HG02938 (cell line): ENCODE results near the gene MTHFSD.

Source experiments
- ATAC-seq: cut with Tn5 transposase; IDR thresholded peaks from one replicate; pipeline ENCODE4 v1.9.1; 2021; ENCODE audit warnings: mild to moderate bottlenecking, moderate library complexity; ENCODE audit not compliant: unreplicated experiment

Gene MTHFSD

DNA sequence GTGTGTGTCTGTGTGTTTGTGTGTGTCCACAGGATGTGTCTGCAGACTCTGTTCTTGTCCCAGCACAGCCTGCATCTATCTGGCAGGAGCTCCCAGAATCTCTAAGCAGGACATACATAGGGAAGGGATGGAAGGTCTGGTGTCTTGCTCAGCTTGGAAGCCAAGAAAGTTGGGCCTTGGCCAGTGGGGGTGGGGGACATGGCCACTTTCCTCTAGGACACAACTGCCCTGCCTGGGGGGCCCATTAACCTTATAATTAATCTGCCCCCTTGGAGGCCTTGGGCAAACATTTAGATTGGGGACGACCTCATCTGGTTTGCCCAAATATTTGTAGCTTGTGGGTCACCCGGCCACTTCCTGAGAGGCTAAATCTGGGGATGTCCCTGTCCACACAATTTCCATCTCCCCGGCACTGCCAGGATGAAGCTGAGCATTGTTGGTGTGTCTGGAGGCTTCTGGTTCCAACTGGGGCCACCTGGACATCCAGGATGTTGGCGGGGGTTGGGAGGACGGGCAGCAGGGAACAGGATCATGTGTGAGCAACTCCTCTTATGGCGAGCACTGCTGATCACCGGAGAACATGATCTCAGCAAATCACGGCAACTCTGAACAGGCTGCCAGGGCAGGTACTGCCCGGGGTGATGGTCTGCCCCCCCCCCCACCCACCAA lies 61.9 kb downstream of the MTHFSD start:
- ATAC-seq: no peak

DNA sequence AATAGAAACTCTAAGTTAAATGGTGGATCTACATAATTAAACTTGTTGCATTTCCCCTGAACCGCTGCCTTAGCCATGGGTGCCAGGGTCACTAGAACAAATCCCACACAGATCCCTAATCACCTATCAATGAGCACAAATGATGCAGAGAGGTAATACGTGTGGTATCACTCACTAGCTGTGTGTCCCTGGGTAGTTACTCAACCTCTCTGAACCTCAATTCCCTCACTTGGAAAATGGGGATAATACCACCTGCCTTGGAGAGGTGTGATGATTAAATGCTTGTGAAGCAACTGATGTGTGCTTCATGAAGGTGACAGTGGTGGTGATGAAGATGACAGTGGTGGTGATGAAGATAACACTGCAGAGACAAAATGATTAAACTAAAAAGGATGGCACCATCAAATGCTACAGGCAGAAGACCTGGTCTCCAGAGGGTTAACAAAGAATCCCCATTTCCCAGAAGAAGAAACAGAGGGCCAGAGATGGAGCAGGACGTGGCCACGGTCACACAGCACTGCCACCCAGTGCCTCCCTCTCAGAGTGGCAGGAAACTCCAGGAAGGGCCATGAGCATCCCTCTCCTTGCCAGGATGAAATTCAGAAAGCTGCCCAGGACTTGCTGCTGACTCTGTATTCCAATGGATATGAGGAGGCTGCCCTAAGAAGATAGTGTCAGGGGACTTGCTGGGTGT lies 62.6 kb downstream of the MTHFSD start:
- ATAC-seq: no peak

DNA sequence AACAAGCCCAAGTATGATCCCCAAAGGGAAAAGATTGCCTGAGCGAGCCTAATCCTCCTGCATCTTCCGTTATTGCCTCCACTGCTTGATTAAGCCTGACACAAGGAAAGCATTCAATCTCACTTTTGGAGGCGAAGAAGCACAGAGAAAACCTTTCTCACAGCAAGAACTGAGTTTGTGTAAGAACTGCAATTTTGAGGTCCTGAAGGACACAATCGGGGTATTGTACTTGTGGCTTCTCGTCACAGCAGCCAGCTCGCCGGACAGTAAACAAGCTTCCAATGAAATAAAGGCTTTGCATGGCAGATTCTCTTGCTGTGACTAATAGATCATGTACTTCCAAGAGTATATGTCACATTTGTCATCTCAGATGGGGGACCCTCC lies 63.4 kb downstream of the MTHFSD start:
- ATAC-seq: no peak

DNA sequence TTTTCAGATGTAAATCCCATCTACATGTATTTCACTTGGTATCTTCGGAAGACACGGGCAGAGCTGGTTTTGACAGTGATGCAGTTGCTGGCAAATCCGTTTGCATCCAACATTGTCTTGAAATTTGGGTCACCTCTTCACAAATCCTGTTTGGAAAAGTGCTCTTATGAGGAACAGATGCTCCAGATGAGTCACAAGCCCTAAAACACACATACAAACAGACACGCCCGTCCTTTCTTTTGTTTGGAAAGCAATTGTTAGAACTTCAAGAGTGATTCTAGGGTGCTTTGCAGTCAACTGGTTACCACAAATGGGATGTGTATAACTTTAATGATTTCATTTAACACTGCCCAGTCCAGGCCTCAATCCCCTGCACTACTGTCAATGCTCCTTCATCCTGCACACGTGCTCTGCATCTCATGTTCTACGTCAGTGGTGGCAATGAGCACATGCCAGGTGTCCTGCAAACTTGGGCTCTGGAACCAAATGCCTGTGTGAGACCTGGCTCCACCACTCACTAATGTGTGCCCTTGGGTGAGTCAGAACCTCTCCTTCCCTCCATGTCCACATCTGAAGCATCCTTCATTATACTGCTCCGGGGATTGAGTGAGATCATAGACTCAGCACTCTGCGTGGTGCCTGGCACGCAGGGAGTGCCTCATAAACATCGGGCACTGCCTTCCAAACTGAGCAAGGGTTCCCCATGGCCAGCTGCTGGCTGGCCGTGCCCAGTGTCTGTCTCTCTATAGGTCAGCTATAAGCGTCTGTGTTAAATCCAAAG lies 64.0 kb downstream of the MTHFSD start:
- ATAC-seq: no peak

DNA sequence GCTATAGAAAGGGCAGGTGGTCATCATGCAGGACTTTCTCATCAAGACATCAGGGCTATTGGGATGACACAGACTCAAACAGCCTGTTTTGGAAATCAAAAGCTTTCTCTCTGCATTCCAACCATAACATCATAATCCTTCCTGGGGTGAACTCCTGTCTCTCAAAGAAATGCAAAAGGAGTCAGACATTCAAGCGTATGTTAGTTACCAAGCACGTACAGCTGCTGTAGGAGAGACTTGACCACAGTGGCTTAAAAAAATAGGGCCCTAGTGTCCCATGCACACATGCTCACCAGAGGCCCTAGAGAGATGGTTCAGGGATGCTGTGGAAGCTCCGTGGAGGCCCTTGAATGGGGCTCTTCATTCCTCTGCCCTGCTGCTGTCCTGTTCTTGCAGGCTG lies 69.3 kb downstream of the MTHFSD start:
- no peak for ATAC-seq

DNA sequence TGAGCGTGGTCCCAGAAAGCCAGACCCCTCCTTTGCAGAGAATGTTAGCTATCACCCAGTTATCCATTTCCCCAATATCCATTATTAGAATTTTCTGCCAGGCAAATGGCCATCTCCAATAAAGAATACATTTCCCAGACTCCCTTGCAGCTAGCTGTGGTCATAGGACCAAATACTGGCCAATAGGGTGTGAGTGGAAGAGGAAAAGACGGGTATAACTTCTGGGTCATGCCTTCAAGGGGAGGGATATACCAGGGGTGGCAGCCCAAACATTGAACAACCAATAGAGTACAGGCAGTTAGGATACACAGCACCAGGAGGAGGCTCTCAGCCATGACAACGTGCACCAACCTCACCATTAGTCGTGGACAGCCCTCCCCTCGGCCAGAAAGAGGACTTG lies 70.8 kb downstream of the MTHFSD start:
- no peak for ATAC-seq

DNA sequence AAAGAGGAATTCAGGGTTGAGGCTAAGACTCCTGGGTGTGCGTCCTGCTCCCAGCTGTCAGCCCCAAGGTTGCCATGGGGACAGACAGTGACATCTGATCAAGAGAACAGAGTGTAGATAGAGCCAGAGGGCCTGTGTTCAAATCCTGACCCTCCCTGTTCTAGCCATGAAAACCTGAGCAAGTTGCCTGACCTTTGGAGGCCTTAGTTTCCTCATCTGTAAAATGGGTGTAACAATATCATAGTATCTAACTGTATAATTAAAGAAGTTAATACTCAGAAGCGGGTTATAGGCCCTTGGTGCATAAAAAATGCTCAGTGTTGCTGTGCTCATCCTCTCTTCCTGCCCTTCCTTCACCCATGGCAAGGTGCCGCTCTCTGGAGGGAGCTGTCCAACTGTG lies 73.4 kb downstream of the MTHFSD start:
- no peak for ATAC-seq

DNA sequence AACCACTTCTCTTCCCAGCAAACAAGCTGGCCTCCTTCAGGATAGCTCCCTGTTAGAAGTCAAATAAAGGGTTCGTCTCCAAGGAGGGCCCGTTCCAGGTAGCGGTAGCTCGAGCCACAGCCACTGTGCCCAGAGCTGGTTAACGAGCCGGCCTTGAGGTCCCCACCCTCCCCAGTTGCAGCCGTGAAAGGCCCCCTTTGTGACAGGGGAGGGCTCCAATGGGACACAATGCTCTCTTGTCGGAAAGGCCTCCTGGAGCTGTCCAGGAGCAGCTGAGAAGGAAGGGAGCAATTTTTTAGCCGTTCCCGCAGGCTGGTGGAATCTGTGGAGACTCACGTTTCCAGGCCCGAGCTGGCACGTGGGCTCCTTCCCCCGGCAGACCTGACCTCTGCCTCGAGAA lies 74.6 kb downstream of the MTHFSD start:
- ATAC-seq: no peak
